Measurements from ENCODE around the gene STT3B. TPM values are rescaled to one million over a fixed set of nuclear protein-coding genes. Genes with fewer than 3 reads are reported as not detected.

STT3B gene
- total and polyA plus RNA-seq, 2 of the 4 experiments (the other 2 are of a cell fraction), result 45.5 to 86.4 TPM

- Histone ChIP-seq H4K91ac (ENCODE audit: insufficient read depth, low read depth, low read length) (no peak overlapping the region), H3K18ac (ENCODE audit: low read depth, low read length) (no peak overlapping the region), H2AK9ac (replicated peaks; ENCODE audit: low read depth, low read length, poor library complexity) (no peak overlapping the region), H3K4me1 (ENCODE audit: control insufficient read depth, insufficient read depth, low read length) (no peaks in the 10 kb centered on the region), H2BK15ac (ENCODE audit: low read depth, low read length) (no peak overlapping the region), H3K4me3 (ENCODE audit: insufficient read depth, low read depth, low read length) (no peak overlapping the region), H4K20me1 (ENCODE audit: insufficient read depth, low read length) (no peaks in the 10 kb centered on the region), H3K27me3 (ENCODE audit: control insufficient read depth, insufficient read depth, low read length) (no peaks in the 10 kb centered on the region; the same call in 1 of the 2 replicates), H3K23ac (ENCODE audit: low read depth, low read length) (no peak overlapping the region), H2BK5ac (ENCODE audit: low read depth, low read length, poor library complexity, severe bottlenecking) (no peak overlapping the region), H3K56ac (ENCODE audit: extremely low read depth, insufficient read depth, low read length) (no peak overlapping the region), H3K14ac (replicated peaks; ENCODE audit: low read depth, low read length) (no peak overlapping the region), H3K79me1 (ENCODE audit: low read depth in 1 of 2, low read length in 2 of 2) (no peaks in the 10 kb centered on the region), H4K5ac (ENCODE audit: low read depth, low read length) (no peak overlapping the region), H3K4me2 (ENCODE audit: low read depth, low read length) (no peak overlapping the region), H2BK120ac (ENCODE audit: low read depth, low read length) (no peak overlapping the region), H3K27ac (ENCODE audit: insufficient read depth, low read length) (no peak overlapping the region), H3K9me3 (ENCODE audit: control insufficient read depth, insufficient read depth, low read length) (peaks cover 2% of the 10 kb centered on the region; the same call in 1 of the 2 replicates), H2BK20ac (ENCODE audit: low read depth, low read length) (no peak overlapping the region), H3K9me1 (ENCODE audit: insufficient read depth, low read length) (no peaks in the 10 kb centered on the region), H2AK5ac (ENCODE audit: low read depth, low read length) (no peak overlapping the region), H3K36me3 (ENCODE audit: control insufficient read depth, insufficient read depth, low read length) (no peaks in the 10 kb centered on the region), H3K4ac (ENCODE audit: low read depth, low read length) (no peak overlapping the region), H2AFZ (replicated peaks; ENCODE audit: low read length, poor library complexity) (no peak overlapping the region), H3K9ac (ENCODE audit: low read depth, low read length) (no peak overlapping the region), H4K8ac (ENCODE audit: low read depth in 2 of 2, low read length in 2 of 2) (no peak overlapping the region)
- ATAC-seq (ENCODE audit: low read depth) (no peak), DNase-seq (no peak)
- ChIA-PET POLR2A (ENCODE audit: unreplicated experiment) (no interaction called here), CTCF (no interaction called here)
- dilution Hi-C loops (cut with HindIII; ENCODE audit: low sequenced_read_pairs, unreplicated experiment) (no loop called here), in situ Hi-C loops (cut with MboI; ENCODE audit: low sequenced_read_pairs) (no loop called here), intact Hi-C loops (cut with micrococcal nuclease) (no loop called here)
- no TSS peak for BruUV-seq (replicated peaks)
- TF ChIP-seq CEBPB (IDR thresholded peaks at IDR 0.05; ENCODE audit: low read depth, low read length), result no peak
- no peak for TF ChIP-seq POLR2A (IDR thresholded peaks at IDR 0.05; ENCODE audit: low read depth, low read length)
- TF ChIP-seq MAFK (IDR thresholded peaks at IDR 0.05; ENCODE audit: low read depth, low read length), result no peak
- TF ChIP-seq FOS (IDR thresholded peaks at IDR 0.05; ENCODE audit: low read depth, low read length), result no peak
- no peak for TF ChIP-seq CTCF (conservative IDR thresholded peaks at IDR 0.05; ENCODE audit: low read depth, low read length)
- no peak for TF ChIP-seq MXI1 (IDR thresholded peaks at IDR 0.05; ENCODE audit: borderline replicate concordance, low read depth, low read length)
Measured at GRCh38 chr3:31493149-31493548, 39.6 kb upstream of the STT3B start.
